NK-92 (cell line): ENCODE data around the gene NPHP4.

Experiments used
- DNase-seq: peaks from one replicate; lab custom pipeline; 2025; ENCODE audit not compliant: unreplicated experiment; lab: John Stamatoyannopoulos, UW

The NPHP4 gene

DNA sequence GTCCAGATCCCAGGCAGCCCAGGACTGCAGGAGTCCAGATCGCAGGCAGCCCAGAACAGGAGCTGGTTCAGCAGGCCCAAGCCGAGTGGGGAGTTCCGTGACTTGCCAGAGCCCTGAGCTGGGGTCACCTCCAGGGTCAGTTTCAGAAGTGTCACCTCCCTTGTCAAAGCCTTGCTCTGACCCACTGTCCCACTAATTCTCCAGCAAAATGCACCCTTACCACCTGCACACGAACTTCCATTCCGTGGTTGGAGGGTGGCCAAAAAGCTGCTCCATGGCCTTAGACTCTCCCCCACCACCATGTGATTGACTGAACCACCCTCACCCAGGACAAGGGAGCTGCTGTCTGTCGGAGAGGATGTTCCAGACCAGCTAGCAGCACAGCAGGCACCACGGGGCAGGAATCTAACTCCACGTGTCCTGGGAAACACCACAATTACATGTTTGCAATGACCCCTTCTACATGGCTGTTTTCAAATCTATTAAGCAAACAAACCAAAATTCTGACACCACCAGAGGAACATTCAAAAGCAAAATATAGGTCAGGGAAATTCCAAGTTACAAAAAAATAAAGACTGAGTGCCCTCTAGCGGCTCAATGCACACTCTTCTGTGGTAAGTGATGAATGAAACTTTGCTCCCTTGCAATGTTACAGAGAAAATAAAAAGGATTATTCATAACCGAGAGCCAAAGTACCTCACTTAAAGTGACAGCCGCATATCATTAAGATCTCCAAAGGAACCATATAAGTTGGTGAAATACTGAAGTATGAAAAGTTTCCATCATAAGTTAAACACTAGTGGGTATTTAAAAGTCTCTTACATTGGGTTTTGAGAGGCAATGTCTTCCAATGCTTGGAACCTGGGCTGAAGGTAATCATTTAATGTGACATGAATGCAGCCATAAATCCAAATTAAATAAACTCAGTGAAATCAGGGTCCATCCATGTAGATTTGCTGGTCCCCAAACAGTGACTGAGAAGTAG is 76.3 kb downstream of the NPHP4 start:
- no peak for DNase-seq

DNA sequence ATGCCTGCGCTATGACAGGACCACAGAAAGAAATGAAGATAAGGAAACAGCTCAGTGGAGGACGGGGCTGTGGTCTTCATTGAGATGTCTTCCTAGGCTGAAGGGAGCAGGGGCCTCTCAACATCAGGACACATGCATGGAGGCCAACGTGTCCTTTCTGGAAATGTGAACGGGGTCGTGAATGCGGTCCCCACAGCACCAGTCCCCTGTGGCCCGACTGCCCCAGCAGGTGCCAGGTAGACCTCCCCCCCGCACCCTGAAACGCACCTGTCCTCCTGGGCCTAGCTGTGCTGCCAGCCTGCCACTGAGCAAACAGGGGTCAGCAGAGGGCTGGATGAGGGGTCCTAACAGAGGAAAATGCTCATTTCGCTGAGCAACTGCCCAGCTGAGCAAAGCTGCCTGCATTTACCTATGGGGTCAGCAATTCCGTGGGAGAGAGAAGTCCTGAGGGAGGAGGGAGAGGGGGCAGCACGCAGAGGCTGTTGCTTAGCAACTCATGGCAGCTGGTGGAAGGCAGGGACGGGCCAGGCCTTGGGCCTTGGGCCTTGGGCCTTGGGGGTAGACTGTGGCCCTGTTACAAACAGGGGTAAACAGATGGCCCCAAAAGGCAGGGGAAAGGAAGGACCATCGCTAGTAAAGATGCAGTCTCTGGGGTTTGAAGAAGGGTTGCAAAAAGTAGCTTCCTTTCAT is 77.4 kb downstream of the NPHP4 start:
- no peak for DNase-seq

DNA sequence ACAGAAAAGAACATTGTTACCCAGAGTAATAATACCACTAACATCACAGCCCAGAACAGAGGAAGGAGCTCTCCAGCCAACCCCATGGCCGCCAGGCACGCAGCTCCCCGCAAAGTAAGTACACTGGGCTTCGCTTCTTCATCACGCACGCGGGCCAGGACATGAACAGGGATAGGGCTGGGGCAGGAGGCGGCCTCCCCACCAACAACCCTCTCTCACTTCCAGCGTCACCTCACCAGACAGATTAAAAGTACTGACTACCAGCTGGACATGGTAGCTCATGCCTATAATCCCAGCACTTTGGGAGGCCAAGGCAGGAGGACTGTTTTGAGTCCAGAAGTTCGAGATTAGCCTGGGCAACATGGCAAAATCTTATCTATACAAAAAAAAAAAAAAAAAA is 78.3 kb downstream of the NPHP4 start:
- DNase-seq = no peak

DNA sequence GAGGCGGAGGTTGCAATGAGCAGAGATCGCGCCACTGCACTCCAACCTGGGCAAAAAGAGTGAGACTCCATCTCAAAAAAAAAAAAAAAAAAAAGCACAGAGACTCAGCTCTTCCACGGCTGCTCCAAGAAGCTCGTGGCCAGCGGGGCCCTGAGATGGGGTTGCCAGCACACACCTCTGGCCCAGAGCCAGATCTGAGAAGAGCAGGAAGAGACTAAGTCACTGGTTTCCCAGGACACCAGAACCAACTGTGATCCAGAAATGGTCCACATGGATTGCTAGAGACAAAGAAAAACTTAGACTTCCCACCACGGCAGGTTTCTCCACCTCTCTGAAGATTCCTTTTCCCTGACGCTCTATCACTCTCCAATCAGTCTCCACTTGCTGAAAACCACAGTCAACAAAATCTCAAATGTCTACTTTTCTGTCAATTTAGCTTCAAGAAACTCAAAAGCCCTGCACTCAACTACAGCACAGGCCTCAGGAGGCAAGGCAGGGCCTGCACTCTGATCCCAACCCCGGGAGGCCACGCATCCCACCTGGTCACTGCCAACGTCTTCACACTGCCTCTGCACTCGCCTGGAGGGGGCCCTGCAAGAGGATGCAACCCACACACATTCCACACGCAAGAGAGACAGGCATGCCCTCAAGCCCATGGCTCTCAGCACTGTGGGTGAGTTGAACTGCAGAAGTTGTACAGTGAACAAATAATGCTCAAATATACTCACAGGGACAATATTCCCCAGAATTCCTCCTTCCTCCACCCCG is 79.0 kb downstream of the NPHP4 start:
- no peak for DNase-seq

DNA sequence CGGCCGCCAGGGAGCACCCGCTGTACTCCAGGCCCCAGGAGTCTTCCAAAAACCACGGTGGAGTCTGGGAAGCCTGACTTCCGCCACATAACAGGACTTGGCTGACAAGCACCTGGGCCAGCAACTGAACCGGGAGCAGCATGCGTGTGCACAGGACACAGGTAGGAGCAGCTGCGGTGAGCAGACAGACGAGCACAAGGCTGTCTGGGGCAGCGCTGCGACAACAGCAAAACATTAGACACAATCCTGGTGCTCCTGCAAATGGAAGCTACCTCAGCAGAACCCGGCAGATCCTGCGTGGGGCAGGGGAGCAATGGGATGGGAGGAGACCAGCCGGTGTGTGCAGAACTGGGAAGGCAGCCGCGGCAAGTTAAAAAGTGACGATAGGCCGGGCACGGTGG is 80.4 kb downstream of the NPHP4 start:
- DNase-seq = no peak

DNA sequence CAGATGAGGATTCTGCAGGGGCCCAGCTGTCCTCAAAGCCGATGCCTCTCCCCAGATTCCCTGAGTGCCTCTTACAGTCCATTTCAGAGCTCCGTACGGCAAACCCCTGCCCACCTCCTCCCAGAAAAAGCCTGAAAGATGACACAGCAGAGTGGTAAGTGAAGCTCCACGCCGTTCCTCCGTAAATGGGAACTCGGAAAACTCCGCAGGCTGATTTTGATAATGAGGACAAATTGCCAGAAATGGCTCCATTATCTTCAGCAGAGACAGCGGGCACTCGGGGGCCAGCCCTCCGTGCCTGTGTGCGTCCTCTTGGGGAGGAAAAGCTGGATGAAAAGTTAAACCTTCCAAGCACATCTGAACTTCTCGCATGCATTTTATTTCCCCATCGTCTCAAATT is 81.1 kb downstream of the NPHP4 start:
- no peak for DNase-seq

DNA sequence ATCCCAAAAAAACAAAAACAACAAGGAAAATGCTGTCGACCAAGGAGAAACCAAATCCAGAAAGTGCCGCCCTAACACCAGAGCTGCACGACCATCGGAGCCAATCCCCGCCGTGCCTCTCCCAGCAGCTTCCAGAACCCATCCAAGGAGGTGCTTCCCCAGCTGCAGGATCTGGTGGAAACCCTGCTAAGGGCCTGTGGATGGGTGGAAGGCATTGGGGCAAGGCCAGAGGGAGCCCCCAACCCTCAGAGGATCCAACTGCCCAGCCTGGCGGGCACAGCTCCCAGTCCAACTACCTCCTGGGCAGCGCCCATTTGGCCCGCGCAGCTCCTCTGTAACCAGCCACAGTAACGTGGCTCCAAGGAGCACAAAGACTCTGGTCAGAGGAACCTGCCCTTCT is 81.6 kb downstream of the NPHP4 start:
- no peak for DNase-seq

DNA sequence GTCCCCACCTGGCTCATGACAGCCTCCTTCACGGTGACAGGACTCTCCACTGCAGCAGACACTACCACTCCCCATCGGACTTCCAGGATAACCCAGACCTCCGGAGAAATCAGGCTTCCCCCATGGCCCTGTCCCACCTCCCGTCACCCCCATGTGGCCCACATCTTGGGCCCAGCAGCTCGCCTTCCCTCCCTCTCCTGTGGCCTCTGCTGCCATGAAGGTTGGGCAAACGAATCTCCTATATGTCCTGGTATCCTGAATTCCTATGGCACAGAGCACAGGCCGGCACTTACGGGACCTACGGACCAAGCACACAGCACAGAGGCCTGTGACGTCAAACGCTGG is 82.0 kb downstream of the NPHP4 start:
- no peak for DNase-seq

DNA sequence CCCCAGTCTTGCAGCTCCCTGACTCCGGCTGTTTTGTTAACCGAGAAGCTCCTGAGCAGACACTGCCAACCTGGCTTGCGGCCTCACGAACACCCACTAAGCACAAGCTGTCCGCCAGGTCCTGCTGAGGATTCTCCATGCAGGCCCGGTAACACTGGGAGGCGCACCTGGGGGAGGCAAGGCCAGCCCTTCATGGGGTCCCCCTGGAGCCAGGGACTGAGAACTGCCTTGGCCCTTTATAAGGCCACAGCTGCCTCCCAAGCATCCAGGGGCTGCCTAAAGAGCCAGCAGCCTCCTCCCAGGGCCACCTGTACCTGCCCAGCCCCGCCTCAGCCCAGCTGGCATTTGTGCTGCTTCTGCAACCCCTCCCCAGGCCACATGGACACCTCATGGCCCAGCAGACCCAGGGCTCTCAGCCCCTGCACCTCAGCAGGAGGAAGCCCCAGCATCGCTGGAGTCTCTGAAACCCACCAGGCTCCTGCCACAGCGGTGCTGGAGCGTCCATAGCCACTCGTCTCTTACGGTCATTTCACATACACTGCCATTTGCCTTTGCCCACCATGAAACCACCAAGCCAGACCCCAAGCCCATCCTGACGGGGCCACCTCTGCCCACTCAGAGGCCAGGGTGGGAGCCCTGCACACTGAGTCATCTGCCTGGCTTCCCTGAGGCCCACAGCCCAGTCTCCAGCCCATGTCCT is 82.5 kb downstream of the NPHP4 start:
- DNase-seq = no peak

DNA sequence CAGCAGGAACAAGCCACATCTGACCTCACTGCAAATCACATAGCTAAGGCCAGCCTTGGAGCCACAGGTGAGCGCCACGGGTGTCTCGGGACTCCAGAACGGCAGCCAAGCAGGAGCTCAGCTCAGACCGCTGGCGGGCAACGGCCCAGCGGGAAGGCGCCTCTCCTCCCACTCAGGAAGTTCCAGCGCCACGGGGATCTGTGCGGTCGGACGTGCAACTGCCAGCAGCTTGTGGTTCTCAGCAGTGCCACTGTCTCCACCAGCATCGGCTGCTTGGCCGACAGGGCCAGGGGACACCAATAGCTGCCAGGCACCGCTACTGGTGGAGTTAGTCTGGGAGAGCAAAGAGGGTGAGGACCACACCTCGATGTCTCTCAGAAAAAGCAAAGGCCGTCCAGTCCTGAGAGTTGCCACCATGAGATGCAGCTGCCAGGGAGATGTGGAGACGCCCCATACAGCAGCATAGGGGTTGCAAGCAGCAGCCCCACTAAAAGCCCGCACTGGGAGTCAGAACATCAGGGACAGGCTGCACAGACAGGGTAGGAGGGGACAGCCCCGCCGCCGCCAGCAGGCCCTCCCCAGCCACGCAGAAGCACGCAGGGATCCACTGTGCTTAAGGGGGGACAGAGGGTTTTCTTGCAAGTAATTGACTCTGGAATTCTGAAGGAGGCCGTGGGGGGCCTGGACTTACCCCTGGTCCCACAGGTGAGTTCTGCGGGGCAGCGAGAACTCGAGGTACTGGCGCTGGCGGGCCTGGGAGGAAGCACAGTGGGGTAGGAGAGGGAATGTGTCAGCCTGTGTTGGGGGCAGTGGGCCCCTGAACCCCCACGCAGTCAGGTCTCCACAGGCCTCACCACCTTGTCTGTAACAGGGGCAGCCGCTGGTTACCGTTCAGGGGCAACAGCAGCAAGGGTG is 83.5 kb downstream of the NPHP4 start:
- DNase-seq = no peak

DNA sequence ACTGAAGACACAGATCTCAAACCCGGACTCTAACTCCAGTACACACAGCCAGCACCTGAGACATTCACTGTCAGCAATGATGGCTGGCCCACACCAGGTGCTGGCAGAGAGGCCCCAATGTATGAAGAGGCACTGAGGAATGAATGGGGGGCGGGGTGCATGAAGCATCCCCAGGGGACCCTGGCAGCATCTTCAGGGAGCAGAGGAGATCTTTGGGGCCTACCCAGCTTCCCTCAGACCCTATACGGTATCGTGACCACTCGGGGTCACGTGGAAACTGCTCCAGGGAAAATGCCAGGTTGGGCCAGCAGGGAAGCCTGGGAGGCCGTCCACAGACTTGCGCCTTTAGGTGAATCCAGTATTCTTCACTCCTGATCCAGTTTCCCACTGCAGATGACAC is 84.3 kb downstream of the NPHP4 start:
- no peak for DNase-seq

DNA sequence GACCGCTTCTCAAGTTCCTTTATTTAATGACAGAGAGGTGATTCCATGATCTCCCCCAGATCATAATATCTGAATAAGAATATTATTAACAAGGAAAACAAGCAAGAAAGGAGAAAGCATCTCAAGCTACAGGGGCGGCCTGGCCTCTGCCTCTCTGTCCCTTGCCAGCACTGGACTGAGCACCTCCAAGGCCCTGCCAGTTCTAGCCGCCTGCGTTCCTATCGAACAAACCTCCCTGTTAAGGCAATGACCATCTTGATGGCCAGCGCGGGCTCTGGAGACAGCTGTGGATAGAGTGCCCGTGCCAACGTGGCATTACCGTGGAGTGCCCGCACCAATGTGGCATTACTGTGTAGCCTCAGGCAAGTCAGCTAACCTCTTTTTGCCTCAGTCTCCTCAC is 84.8 kb downstream of the NPHP4 start:
- no peak for DNase-seq

DNA sequence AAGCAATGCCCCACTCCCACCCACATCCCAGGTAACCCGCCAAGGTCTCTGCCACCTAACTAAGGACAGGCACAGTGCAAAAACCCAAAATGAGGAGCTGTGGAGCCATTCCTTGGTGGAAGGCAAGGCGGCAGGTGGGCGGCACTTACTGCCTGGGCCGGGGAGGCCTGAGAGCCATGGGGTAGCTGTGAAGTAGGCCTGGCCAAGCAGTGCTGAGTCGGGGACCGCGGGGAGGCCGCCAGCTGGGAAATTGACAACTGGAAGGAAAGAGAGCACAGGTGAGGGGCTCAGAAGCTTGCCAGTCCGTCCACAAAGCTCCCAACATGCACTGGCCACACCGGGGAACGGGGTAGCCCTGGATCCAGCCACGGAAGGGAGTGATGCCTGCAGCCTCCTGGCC is 85.3 kb downstream of the NPHP4 start:
- no peak for DNase-seq

DNA sequence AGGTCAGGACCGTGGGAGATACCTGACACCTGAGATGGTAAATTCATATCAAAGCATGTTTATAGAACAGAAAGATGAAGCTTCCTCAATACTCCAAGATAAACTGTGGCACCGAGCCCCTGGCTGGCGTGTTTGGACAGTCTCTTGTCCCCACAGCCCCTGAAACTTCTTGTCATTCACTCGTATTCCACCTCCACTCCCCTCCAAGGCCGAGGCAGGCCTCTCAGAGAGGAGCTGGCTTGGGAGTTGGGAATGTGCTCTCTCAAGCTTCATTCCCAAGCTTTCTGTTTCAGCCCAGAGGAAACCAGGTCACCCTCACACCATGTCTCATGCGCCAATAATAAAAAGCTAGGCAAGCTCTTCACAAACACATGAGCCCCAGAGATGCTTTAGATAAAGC is 86.1 kb downstream of the NPHP4 start:
- no peak for DNase-seq

DNA sequence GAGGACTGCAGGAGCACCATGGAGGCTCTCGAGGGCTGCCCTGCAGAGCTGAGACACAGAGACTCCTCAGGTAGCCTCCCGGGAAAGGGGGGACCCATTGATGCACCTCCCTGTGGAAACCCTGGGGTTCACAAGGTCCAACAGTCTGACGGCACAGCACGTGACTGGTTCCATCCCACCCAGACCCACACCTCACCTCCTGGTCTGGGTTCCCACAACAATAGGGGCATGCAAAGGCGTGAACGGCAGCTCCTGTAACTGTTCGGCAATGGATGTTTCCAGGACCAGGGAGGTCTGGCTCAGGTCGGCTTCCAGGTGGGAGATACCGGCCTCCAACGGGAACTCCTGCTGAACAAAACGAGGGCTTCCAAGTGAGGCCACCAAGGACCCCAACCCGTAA is 86.8 kb downstream of the NPHP4 start:
- DNase-seq = no peak

DNA sequence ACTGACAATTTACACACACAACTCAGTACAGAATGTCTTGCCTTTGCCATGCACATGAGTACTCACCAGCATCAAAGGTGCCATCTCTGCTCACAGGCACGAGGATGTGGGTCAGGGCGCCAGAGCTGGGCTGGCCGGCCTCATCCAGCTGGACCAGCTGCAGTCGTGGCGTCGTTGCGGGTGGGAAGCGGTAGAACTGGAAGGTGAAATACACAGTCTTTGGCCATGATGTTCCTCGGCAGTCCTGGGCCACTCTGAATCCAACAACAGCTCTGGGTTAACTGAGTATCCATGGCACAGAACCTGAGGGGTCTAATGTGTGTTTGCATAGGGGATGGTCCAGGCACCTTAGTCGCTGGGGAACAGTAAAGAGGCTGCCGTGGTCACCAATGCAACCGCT is 87.7 kb downstream of the NPHP4 start:
- no peak for DNase-seq

DNA sequence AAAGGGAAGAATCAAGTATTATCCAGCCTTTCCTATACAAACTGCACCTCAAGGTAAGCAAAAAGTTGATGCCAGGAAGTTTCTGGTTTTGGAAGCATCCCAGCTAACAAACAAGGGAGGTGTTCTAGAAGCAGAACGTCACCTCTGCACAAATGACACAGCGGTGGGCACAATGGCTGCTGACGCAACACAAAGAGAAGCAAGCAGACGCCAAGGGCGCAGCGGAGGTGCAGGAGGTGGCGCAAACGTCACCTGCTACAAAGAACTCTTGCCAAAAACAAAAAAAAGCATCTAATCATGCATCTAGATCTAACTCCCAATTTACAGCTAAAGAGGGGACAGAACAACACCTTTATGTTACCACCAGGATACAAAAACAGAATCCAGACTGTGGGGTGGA is 88.5 kb downstream of the NPHP4 start:
- no peak for DNase-seq

DNA sequence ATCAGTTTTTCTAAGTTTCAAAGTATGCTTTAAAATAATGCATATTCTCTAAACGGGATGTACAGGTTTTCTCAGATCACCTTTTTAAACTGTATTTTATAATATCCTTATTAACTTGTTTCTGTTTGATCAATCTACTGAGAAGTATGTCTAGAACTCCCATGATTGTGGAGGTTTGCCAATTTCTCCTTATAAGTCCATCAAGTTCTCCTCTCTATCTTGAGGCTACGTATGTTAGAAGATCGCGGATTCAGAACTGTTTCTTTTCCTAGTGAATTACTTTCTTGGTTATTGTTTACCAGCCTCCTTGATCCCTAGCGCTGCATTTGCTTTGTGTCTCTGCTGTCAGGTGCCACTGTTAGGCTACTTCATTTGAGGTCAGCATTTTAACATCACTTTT is 89.2 kb downstream of the NPHP4 start:
- no peak for DNase-seq

DNA sequence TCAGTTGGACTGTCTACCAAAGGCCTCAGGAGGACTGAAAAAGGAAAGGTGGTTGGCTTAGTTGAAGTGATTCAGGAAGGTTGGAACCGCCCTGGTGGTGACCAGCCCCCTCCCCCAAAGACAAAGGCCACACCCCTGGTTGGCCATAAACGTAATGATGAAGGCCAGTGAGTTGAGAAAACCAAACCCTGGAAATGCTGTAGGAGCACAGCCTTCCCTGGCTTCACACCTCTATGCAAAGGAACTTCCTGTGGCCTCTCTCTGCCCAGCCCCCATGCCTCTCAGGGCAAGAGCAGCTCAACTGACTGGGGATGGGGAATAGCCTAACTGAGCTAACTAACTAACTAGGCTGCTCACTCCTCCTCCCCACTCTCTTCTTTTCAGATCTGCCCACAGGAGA is 90.4 kb downstream of the NPHP4 start:
- no peak for DNase-seq

DNA sequence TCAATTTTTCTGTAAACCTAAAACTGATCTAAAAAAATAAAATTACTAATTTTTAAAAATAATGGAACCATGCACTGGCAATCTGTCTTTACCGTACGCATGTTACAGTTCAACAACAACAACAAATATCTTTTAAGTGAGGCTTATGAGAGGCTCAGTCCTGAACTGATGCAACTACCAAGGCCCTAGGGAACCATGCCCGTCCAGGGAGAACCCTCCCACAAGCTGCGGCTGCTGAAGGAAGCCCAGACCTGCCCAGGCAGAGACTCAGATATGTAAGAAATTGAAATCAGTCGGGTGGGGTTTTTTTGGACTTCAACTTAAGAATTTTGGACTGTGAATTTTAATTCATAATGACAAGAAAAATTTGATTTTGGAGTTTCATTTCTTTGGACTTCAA is 91.1 kb downstream of the NPHP4 start:
- no peak for DNase-seq
